Spleen (tissue), 11 donors: ENCODE results near the gene ERLEC1. TPM values are rescaled to one million over a fixed set of nuclear protein-coding genes. Genes with fewer than 3 reads are reported as not detected.

ENCODE experiments used
- DNase-seq: peaks from one replicate; pipeline ENCODE4 v3.0.0-alpha.2; 2020
- H3K27ac ChIP-seq, 8 donors: fragments of 200-600 bp; sonication (generic) in 7 of 8; 1 replicate in 4 of 8; 2 replicates in 4 of 8; pipeline versions ENCODE4 v1.5.0 to v1.8.0; 2016 to 2021; ENCODE audit warnings: inconsistent platforms in 4 of 8, mild to moderate bottlenecking in 4 of 8, moderate library complexity in 1 of 8
- H3K27me3 ChIP-seq, 7 donors: fragments of 200-600 bp; sonication (generic) in 6 of 7; replicated peaks in 1 of 7; 1 replicate in 4 of 7; 2 replicates in 3 of 7; pipeline versions ENCODE4 v1.5.0 to v1.8.0; 2016 to 2021; ENCODE audit warnings: inconsistent platforms in 3 of 7, mild to moderate bottlenecking in 1 of 7
- H3K36me3 ChIP-seq, 6 donors: fragments of 200-600 bp; sonication (generic) in 5 of 6; 1 replicate in 4 of 6; 2 replicates in 2 of 6; pipeline versions ENCODE4 v1.5.0 to v1.8.0; 2016 to 2021; ENCODE audit warnings: inconsistent platforms in 2 of 6
- H3K4me1 ChIP-seq, 6 donors: fragments of 200-600 bp; sonication (generic) in 5 of 6; 1 replicate in 3 of 6; 2 replicates in 3 of 6; pipeline versions ENCODE4 v1.5.0 to v1.8.0; 2016 to 2021; ENCODE audit warnings: inconsistent platforms in 3 of 6
- H3K4me3 ChIP-seq, 8 donors: fragments of 200-600 bp; sonication (generic) in 7 of 8; 1 replicate in 4 of 8; 2 replicates in 4 of 8; pipeline versions ENCODE4 v1.5.0 to v1.8.0; 2016 to 2021; ENCODE audit warnings: inconsistent platforms in 4 of 8, mild to moderate bottlenecking in 4 of 8, moderate library complexity in 2 of 8
- H3K9me3 ChIP-seq, 8 donors: fragments of 200-600 bp; sonication (generic) in 7 of 8; 1 replicate in 4 of 8; 2 replicates in 4 of 8; pipeline versions ENCODE4 v1.5.0 to v1.8.0; 2016 to 2021; ENCODE audit warnings: inconsistent platforms in 4 of 8
- CTCF ChIP-seq, 11 experiments: fragments of 200-600 bp in 7 of 11; fragments of 450-650 bp in 4 of 11; sonication (generic) in 4 of 11; IDR thresholded peaks in 8 of 11; conservative IDR thresholded peaks in 3 of 11; 1 replicate in 7 of 11; 2 replicates in 4 of 11; pipeline versions ENCODE4 v1.4.0 to v1.8.0; 2016 to 2021; ENCODE audit warnings: antibody characterized with exemption in 11 of 11, inconsistent platforms in 4 of 11, mild to moderate bottlenecking in 1 of 11
- POLR2A ChIP-seq, 3 donors: fragments of 450-650 bp; IDR thresholded peaks; one replicate each; pipeline ENCODE4 v1.5.1; 2017; ENCODE audit warnings: antibody characterized with exemption in 3 of 3, mild to moderate bottlenecking in 1 of 3
- POLR2AphosphoS5 ChIP-seq, 3 donors: sonication (generic); formaldehyde crosslinking; IDR thresholded peaks; one replicate each; pipeline ENCODE4 v1.5.1; 2017; ENCODE audit warnings: antibody characterized with exemption in 3 of 3
- WGBS, 5 donors: extraction: QIAGEN DNeasy Blood & Tissue Kit in 3 of 5; methylation state at CpG; one replicate each; pipeline versions ENCODE4 v1.1.5 to v1.1.7; 2013 to 2018; 5-methylcytosine and 5-hydroxymethylcytosine counted together
- intact Hi-C: fragments of 100-400 bp; cut with DNase I; formaldehyde crosslinking; loops from one replicate; pipeline ENCODE4 v1.15.0; 2023; ENCODE audit warnings: low total_unique reads
- polyA plus RNA-seq, 3 donors: library from polyadenylated mRNA; stranded (reverse); fragments of 200-250 nt; gene quantifications; one replicate each; pipeline ENCODE4 v1.2.1, GENCODE V29; 2013
- total RNA-seq, 7 donors: library from RNA; depleted of rRNA in 3 of 7; stranded (reverse); fragments of >200 nt in 3 of 7; fragmentation: NEBNext Ultra II Directional in 4 of 7; extraction: Animal tissue kit (Norgen Biotek cat#: 25700) in 4 of 7; gene quantifications; one replicate each; pipeline versions ENCODE4 v1.1.0 to v1.2.1, GENCODE V29; 2016 to 2021
- donor health status: healthy with polysubstance abuse.
- donor health status: DM: no; HTN: no; CAD: no; lungs with moderate emphysema.
- donor health status: DM: no; HTN: no; CAD: no.
- donor health status: Bipolar disorder and iron deficiency.
- donor health status: healthy.
- donor health status: DM: no; HTN: no; CAD: no.
- donor health status: DM: yes; HTN: yes; CAD: no.

The ERLEC1 gene
- total and polyA plus RNA-seq, 10 donors = 12.7 to 56.4 (median 31.7) TPM

GRCh38 chr2:53740170-53740569 is 46.7 kb upstream of the ERLEC1 start:
- Histone ChIP-seq H3K9me3 (no peaks in the 10 kb centered on the region), H3K4me3 (no peak overlapping the region), H3K27ac (no peak overlapping the region), H3K4me1 (peaks cover 0 to 24% (median 0%) of the 10 kb centered on the region in 6 donors), H3K36me3 (peaks cover 0 to 26% (median 0%) of the 10 kb centered on the region in 6 donors), H3K27me3 (no peaks in the 10 kb centered on the region)
- intact Hi-C loops = no loop called here
- no peak for TF ChIP-seq POLR2A (IDR thresholded peaks at IDR 0.05)
- no peak for TF ChIP-seq CTCF (IDR thresholded peaks at IDR 0.05 in 8 of 11, conservative IDR thresholded peaks at IDR 0.05 in 3 of 11)
- TF ChIP-seq POLR2AphosphoS5 (IDR thresholded peaks at IDR 0.05) = no peak
- no peak for DNase-seq

- DNase-seq = no peak
- TF ChIP-seq POLR2AphosphoS5 (IDR thresholded peaks at IDR 0.05) (no peak), POLR2A (IDR thresholded peaks at IDR 0.05) (no peak), CTCF (IDR thresholded peaks at IDR 0.05 in 8 of 11, conservative IDR thresholded peaks at IDR 0.05 in 3 of 11) (no peak)
- H3K36me3 ChIP-seq = peaks cover 0 to 50% (median 12%) of the 10 kb centered on the region in 6 donors
- no peaks in the 10 kb centered on the region for H3K9me3 ChIP-seq
- H3K4me1 ChIP-seq = peaks cover 0 to 14% (median 0%) of the 10 kb centered on the region in 6 donors
- H3K4me3 ChIP-seq = no peak overlapping the region
- no peaks in the 10 kb centered on the region for H3K27me3 ChIP-seq
- H3K27ac ChIP-seq = peak overlapping the region in 1 of 8 donors; percentile 36
- 81 to 90% (median 85%) methylated on average over 2 of the region's 2 CpGs for WGBS, 5 donors
- intact Hi-C loops = no loop called here
These were observed 42.3 kb upstream of the ERLEC1 start for GRCh38 chr2:53744395-53745065.

- no peak overlapping the region for H3K4me3 ChIP-seq
- 75 to 87% (median 84%) methylated on average over 4 of the region's 4 CpGs for WGBS, 5 donors
- TF ChIP-seq POLR2AphosphoS5 (IDR thresholded peaks at IDR 0.05) (no peak), CTCF (IDR thresholded peaks at IDR 0.05 in 8 of 11, conservative IDR thresholded peaks at IDR 0.05 in 3 of 11) (no peak), POLR2A (IDR thresholded peaks at IDR 0.05) (no peak)
- no peak for DNase-seq
- H3K27ac ChIP-seq = peak overlapping the region in 2 of 8 donors; percentile 10 to 37
- no peaks in the 10 kb centered on the region for H3K9me3 ChIP-seq
- intact Hi-C loops = no loop called here
- H3K36me3 ChIP-seq = peaks cover 0 to 55% (median 12%) of the 10 kb centered on the region in 6 donors
- H3K4me1 ChIP-seq = no peaks in the 10 kb centered on the region
- H3K27me3 ChIP-seq = no peaks in the 10 kb centered on the region
These were observed 36.6 kb upstream of the ERLEC1 start for GRCh38 chr2:53750041-53750768.

- Histone ChIP-seq H3K36me3 (peaks cover 0 to 56% (median 16%) of the 10 kb centered on the region in 6 donors), H3K9me3 (no peaks in the 10 kb centered on the region), H3K4me1 (no peaks in the 10 kb centered on the region), H3K4me3 (no peak overlapping the region), H3K27me3 (no peaks in the 10 kb centered on the region), H3K27ac (peak overlapping the region in 1 of 8 donors; percentile 37)
- no peak for DNase-seq
- TF ChIP-seq POLR2AphosphoS5 (IDR thresholded peaks at IDR 0.05) (no peak), CTCF (IDR thresholded peaks at IDR 0.05 in 8 of 11, conservative IDR thresholded peaks at IDR 0.05 in 3 of 11) (no peak), POLR2A (IDR thresholded peaks at IDR 0.05) (no peak)
- intact Hi-C loops = no loop called here
- 64 to 73% (median 70%) methylated on average over 1 of the region's 1 CpG for WGBS, 5 donors
These were observed 35.1 kb upstream of the ERLEC1 start for GRCh38 chr2:53751728-53752127.
